ENCODE data around the gene CHMP3.
A peak's percentile ranks its signal among the peaks of the same experiment; 100 is the strongest.
"Not testable (repeated sequence)": the region's sequence is repeated elsewhere in the genome, so short reads cannot be mapped to it uniquely, and the experiment has no call there.

CHMP3 gene

DNA sequence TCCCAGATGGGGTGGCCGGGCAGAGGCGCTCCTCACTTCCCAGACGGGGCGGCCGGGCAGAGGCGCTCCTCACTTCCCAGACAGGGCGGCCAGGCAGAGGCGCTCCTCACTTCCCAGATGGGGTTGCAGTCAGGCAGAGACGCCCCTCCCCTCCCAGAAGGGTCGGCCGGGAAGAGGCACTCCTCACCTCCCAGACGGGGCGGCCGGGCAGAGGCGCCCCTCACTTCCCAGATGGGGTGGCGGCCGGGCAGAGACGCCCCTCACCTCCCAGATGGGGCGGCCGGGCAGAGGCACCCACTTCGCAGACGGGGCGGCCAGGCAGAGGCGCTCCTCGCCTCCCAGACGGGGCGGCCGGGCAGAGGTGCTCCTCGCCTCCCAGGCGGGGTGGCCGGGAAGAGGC, 13.8 kb downstream of the CHMP3 start:
- DNase-seq: not testable (repeated sequence)

DNA sequence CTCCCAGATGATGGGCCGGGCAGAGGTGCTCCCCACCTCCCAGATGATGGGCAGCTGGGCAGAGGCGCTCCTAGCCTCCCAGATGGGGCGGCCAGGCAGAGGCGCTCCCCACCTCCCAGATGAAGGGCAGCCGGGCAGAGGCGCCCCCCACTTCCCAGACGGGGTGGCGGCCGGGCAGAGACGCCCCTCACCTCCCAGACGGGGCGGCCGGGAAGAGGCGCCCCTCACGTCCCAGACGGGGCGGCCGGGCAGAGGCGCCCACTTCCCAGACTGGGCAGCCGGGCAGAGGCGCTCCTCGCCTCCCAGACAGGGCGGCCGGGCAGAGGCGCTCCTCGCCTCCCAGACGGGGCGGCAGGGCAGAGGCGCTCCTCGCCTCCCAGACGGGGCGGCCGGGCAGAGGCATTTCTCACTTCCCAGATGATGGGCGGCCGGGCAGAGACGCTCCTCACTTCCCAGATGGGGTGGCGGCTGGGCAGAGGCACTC, 14.3 kb downstream of the CHMP3 start:
- not testable (repeated sequence) for DNase-seq

DNA sequence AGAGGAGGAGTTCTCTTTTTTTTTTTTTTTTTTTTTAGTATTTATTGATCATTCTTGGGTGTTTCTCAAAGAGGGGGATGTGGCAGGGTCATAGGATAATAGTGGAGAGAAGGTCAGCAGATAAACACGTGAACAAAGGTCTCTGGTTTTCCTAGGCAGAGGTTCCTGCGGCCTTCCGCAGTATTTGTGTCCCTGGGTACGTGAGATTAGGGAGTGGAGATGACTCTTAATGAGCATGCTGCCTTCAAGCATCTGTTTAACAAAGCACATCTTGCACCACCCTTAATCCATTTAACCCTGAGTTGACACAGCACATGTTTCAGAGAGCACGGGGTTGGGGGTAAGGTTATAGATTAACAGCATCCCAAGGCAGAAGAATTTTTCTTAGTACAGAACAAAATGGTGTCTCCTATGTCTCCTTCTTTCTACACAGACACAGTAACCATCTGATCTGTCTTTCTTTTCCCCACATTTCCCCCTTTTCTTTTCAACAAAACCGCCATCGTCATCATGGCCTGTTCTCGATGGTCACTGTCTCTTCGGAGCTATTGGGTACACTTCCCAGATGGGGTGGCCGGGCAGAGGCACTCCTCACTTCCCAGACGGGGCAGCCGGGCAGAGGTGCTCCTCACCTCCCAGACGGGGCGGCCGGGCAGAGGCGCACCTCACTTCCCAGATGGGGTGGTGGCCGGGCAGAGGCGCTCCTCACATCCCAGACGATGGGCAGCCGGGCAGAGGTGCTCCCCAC, 14.9 kb downstream of the CHMP3 start:
- not testable (repeated sequence) for DNase-seq

DNA sequence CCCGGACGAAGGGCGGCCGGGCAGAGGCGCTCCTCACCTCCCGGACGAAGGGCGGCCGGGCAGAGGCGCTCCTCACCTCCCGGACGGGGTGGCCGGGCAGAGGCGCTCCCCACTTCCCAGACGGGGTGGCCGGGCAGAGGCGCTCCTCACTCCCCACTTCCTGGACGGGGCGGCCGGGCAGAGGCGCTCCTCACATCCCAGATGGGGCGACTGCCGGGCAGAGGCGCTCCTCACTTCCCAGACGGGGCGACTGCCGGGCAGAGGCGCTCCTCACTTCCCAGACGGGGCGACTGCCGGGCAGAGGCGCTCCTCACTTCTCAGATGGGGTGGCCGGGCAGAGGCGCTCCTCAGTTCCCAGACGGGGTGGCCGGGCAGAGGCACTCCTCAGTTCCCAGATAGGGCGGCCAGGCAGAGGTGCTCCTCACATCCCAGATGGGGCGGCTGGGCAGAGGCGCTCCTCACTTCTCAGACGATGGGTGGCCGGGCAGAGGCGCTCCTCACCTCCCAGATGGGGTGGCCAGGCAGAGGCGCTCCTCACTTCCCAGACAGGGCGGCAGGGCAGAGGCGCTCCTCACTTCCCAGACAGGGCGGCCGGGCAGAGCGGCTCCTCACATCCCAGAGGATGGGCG, 17.8 kb downstream of the CHMP3 start:
- not testable (repeated sequence) for DNase-seq

- DNase-seq: not testable (repeated sequence)
Measured at GRCh38 chr2:86544278-86545099, 18.8 kb downstream of the CHMP3 start.

GRCh38 chr2:86543793-86544192, 19.4 kb downstream of the CHMP3 start:
- no peak for DNase-seq

DNA sequence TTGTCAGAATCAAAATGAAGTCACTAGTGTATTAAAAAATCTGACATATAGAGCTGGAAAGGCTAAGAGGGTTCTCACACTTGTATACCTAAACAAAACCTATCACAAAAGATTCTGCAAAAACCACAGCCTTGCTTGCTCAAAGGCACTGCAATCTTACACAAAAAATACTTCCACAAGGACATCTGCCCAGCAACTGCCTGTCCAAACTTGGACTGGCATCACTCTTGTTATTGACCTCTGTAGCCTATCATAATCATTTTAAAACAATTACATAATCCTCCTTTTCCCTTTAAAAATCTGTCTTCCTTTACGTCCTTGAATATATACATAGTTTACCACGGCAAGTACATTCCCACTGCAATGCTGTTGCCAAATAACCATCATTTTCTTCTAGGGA, 19.9 kb downstream of the CHMP3 start:
- DNase-seq: no peak

- no peak for DNase-seq
Measured at GRCh38 chr2:86542814-86543213, 20.4 kb downstream of the CHMP3 start.

- DNase-seq: no peak
Measured at GRCh38 chr2:86541334-86541733, 21.9 kb downstream of the CHMP3 start.

DNA sequence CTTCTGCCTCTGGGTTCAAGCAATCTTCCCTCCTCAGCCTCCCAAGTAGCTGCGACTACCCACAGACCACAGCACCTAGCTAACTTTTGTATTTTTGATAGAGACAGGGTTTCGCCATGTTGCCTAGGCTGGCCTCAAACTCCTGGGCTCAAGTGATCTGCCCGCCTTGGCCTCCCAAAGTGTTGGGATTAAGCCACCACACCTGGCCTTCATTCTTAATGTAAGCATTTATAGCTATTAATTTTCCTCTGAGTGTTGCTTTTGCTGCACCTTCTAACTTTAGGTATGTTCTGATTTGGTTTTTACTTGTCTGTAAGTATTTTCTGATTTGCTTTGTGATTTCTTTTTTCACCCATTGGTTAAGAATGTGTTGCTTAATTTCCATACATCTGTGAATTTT, 29.7 kb downstream of the CHMP3 start:
- DNase-seq: no peak

- DNase-seq: no peak
Measured at GRCh38 chr2:86525421-86526340, 37.6 kb downstream of the CHMP3 start.

DNA sequence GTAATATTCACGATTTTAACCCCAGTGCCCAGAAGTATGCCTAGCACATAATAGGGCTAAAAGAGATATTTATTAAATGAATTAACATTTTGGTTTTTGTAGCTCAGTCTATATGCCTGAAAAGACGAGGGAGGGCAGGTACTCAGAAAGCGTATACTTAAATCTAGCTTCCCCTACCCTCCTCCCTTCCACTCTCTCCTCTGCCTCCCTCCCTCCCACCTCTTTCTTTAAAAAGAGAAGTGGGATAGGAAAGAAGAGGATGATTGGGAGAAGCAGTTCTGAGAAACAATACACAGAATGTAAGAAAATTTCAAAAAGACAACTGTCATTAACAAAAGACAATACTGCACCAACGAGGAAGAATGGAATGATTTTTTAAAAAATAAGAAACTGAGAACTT, 39.8 kb downstream of the CHMP3 start:
- no peak for DNase-seq

- DNase-seq: no peak
Measured at GRCh38 chr2:86522711-86523110, 40.5 kb downstream of the CHMP3 start.

DNA sequence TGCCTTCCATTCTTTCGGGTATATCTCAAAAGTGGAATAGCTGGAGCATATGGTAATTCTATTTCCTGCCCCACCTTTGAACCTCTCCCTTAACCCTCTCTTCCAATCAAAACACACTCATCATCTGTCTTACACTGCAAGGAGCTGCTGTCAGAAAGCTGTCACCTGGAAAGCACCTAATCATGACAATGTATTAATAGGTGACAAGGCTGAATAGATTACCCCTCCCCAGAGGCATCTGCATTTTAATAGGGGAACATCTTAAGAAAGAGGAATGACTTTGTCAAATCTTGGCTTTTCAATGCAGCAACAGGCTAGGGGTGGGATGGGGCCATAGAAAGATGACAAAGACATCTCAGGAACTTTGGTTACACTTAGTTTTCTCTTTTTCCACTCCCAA, 41.3 kb downstream of the CHMP3 start:
- no peak for DNase-seq

- no peak for DNase-seq
Measured at GRCh38 chr2:86520153-86520552, 43.1 kb downstream of the CHMP3 start.

DNA sequence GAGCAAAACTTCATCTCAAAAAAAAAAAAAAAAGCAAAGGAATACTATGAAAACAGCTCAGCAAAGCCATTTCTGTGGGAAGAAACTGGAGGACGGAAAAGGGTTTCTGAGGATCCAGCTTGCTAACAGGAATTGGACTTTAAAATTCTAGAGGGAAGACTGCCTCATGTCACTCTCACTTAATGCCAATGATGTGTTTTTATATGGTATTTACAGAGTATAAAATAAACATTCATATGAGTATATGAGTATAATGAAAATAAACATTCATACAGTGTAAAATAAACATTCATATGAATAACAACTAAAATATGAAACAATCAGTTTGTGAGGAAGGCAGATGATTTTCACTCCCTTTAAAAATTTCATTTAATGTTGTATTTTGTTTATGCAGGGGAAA, 43.9 kb downstream of the CHMP3 start:
- no peak for DNase-seq

- no peak for DNase-seq
Measured at GRCh38 chr2:86518481-86518880, 44.8 kb downstream of the CHMP3 start.

DNA sequence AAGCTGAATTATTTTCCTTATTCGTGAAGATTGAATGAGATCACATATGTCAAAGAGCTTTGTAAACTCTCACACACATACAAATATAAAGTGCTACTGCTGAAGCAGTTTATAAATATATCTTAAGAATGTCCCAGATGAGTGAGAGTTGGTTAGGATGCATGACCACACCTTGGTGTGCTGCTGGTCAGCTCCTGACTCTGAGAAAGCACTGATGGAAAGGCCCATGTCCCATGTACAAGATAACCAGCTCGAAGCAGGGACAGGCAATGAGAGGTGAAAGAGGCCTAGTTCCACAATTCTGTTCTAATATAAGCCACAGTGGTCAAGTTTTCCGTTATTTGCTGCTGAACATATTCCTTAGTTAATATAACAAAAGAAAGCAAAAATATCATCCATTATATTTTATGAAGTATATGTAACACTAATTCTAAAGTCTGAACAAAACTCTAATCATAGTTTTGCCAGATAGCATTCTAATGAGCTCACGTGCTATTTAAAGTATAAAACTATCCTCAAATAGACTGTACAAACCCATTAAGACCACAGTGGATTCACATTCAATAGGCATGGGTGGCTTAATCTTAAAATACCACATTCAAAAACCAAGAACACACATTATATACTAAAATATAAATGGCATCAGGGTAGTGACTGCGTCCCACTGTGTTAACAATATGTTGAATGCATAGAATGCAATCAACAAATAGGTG, 49.1 kb downstream of the CHMP3 start:
- DNase-seq: no peak

- no peak for DNase-seq
Measured at GRCh38 chr2:86512892-86513291, 50.4 kb downstream of the CHMP3 start.

GRCh38 chr2:86512034-86512433, 51.2 kb downstream of the CHMP3 start:
- DNase-seq: peak; percentile 45

- no peak for DNase-seq
Measured at GRCh38 chr2:86510436-86510933, 52.8 kb downstream of the CHMP3 start.

DNA sequence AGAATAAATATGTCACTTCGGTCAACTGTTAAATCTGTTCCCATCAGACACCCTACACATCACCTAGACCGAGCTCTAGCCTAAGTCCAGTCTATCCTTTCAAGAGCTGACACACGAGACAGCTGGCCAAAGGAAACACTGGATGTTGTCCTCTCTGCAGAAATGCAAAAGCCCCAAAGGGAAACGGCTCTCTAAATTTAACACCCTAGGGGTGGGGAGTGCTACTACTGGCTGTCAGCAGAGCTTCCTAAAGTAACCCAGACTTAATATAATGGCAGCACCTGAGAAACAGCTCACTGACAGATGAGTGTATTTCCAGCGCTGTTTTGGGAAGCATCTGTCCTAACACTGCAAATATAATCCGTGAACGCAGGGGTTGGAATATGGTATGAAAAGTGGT, 55.6 kb downstream of the CHMP3 start:
- no peak for DNase-seq

Data from DMS79 treated with DMSO at 0.1 percent for 48 hours (cell line).